Activated CD4-positive, alpha-beta memory T cell treated with anti-CD3 and anti-CD28 coated beads, Interleukin-2, amount 10 ng/mL, durations not matched to agents 7 days and 5 days (primary cell): Measurements from ENCODE around the gene SEZ6L2. TPM values are rescaled to one million over a fixed set of nuclear protein-coding genes. Genes with fewer than 3 reads are reported as not detected.
"Not testable (repeated sequence)": the region's sequence is repeated elsewhere in the genome, so short reads cannot be mapped to it uniquely, and the experiment has no call there.

ENCODE experiments used
- CTCF ChIA-PET: fragments of 350-600 bp; sonication (Branson Sonifier 250); formaldehyde crosslinking; loops from one replicate; lab custom pipeline; 2021; ENCODE audit warnings: antibody characterized with exemption, inconsistent platforms; lab: Charles Lee
- POLR2A ChIA-PET: fragments of 350-600 bp; sonication (Branson Sonifier 250); formaldehyde crosslinking; loops from one replicate; lab custom pipeline; 2021; ENCODE audit warnings: antibody characterized with exemption; lab: Charles Lee
- DNase-seq: peaks from one replicate; pipeline ENCODE4 v3.0.0-alpha.2; 2020
- H3K27ac Mint-ChIP-seq: one replicate; pipeline ENCODE4 v1.8.0; 2021; ENCODE audit warnings: mild to moderate bottlenecking, mixed read lengths
- H3K27me3 Mint-ChIP-seq: one replicate; pipeline ENCODE4 v1.8.0; 2021; ENCODE audit warnings: mixed read lengths
- H3K36me3 Mint-ChIP-seq: one replicate; pipeline ENCODE4 v1.8.0; 2021; ENCODE audit warnings: low read depth, mixed read lengths
- H3K4me1 Mint-ChIP-seq: one replicate; pipeline ENCODE4 v1.8.0; 2021; ENCODE audit warnings: mixed read lengths
- H3K4me3 Mint-ChIP-seq: one replicate; pipeline ENCODE4 v1.8.0; 2021; ENCODE audit warnings: mild to moderate bottlenecking, mixed read lengths
- H3K9me3 Mint-ChIP-seq: one replicate; pipeline ENCODE4 v1.8.0; 2021; ENCODE audit warnings: mixed read lengths
- total RNA-seq, 2 experiments: library from RNA; stranded (reverse); gene quantifications; one replicate each; pipeline ENCODE4 v1.2.3, GENCODE V29; 2021

Gene SEZ6L2
- total RNA-seq, 2 experiments from 2014 or later = 0.08 to 0.13 TPM

- POLR2A ChIA-PET = interaction anchor here (0.7 to 1.9 kb wide), 4 partner anchors 22 to 152 kb away, joined by 3 to 7 read pairs (median 4); partner anchors contain the start of gene MVP
Observed at GRCh38 chr16:29842732-29843346, 56.5 kb downstream of the SEZ6L2 start.

GRCh38 chr16:29841631-29842030 is 57.7 kb downstream of the SEZ6L2 start:
- no peaks in the 10 kb centered on the region for H3K4me1 Mint-ChIP-seq
- no peak overlapping the region for H3K27ac Mint-ChIP-seq
- DNase-seq = no peak
- CTCF ChIA-PET = no interaction called here
- POLR2A ChIA-PET = interaction anchor here (0.8 kb wide), 1 partner anchor 30 kb away, joined by 3 read pairs; no protein-coding TSS in a partner anchor
- no peak overlapping the region for H3K4me3 Mint-ChIP-seq
- no peaks in the 10 kb centered on the region for H3K27me3 Mint-ChIP-seq
- H3K9me3 Mint-ChIP-seq = no peaks in the 10 kb centered on the region
- H3K36me3 Mint-ChIP-seq = peaks cover 64% of the 10 kb centered on the region

More at GRCh38 chr16:29842732-29843346, 56.5 kb downstream of the SEZ6L2 start:
- H3K4me1 Mint-ChIP-seq = peaks cover 4% of the 10 kb centered on the region
- DNase-seq = no peak
- H3K4me3 Mint-ChIP-seq = no peak overlapping the region
- H3K9me3 Mint-ChIP-seq = no peaks in the 10 kb centered on the region
- peaks cover 61% of the 10 kb centered on the region for H3K36me3 Mint-ChIP-seq
- CTCF ChIA-PET = interaction anchor here (0.5 to 0.9 kb wide), 2 partner anchors 17 to 141 kb away, joined by 3 read pairs; no protein-coding TSS in a partner anchor
- no peak overlapping the region for H3K27ac Mint-ChIP-seq
- H3K27me3 Mint-ChIP-seq = no peaks in the 10 kb centered on the region

GRCh38 chr16:29840240-29840639 is 59.1 kb downstream of the SEZ6L2 start:
- CTCF ChIA-PET = interaction anchor here (0.7 to 2.7 kb wide), 2 partner anchors 8 to 1480 kb away, joined by 3 to 9 read pairs; no protein-coding TSS in a partner anchor
- Mint-ChIP-seq H3K4me3 (no peak overlapping the region), H3K36me3 (peaks cover 65% of the 10 kb centered on the region), H3K27ac (no peak overlapping the region), H3K4me1 (no peaks in the 10 kb centered on the region), H3K27me3 (no peaks in the 10 kb centered on the region), H3K9me3 (no peaks in the 10 kb centered on the region)
- POLR2A ChIA-PET = no interaction called here
- no peak for DNase-seq

- CTCF ChIA-PET = interaction anchor here (0.7 to 2.7 kb wide), 2 partner anchors 9 to 1480 kb away, joined by 3 to 9 read pairs; no protein-coding TSS in a partner anchor
- Mint-ChIP-seq H3K27me3 (no peaks in the 10 kb centered on the region), H3K27ac (no peak overlapping the region), H3K4me1 (no peaks in the 10 kb centered on the region), H3K36me3 (peaks cover 62% of the 10 kb centered on the region), H3K4me3 (no peak overlapping the region), H3K9me3 (no peaks in the 10 kb centered on the region)
- POLR2A ChIA-PET = interaction anchor here (1.0 kb wide), 1 partner anchor 11 kb away, joined by 3 read pairs; no protein-coding TSS in a partner anchor
- no peak for DNase-seq
Observed at GRCh38 chr16:29839822-29840221, 59.5 kb downstream of the SEZ6L2 start.

- no peaks in the 10 kb centered on the region for H3K4me1 Mint-ChIP-seq
- no peaks in the 10 kb centered on the region for H3K27me3 Mint-ChIP-seq
- CTCF ChIA-PET = interaction anchor here (2.7 kb wide), 1 partner anchor 11 kb away, joined by 9 read pairs; no protein-coding TSS in a partner anchor
- DNase-seq = no peak
- H3K27ac Mint-ChIP-seq = no peak overlapping the region
- no peaks in the 10 kb centered on the region for H3K9me3 Mint-ChIP-seq
- H3K36me3 Mint-ChIP-seq = peaks cover 65% of the 10 kb centered on the region
- H3K4me3 Mint-ChIP-seq = no peak overlapping the region
- POLR2A ChIA-PET = no interaction called here
Observed at GRCh38 chr16:29837841-29838240, 61.5 kb downstream of the SEZ6L2 start.

DNA sequence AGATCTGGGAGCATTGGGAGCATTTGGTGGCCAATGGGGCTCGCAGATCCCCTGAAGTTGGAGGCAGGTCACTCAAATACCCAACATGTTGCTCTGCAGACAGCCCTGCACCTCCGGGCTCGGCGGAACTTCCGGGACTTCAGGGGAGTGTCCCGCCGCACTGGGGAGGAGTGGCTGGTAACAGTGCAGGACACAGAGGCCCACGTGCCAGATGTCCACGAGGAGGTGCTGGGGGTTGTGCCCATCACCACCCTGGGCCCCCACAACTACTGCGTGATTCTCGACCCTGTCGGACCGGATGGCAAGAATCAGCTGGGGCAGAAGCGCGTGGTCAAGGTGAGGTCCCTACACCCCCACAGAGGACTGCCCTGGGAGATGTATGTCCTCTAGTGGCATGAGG is 62.7 kb downstream of the SEZ6L2 start:
- CTCF ChIA-PET = interaction anchor here (0.7 to 0.9 kb wide), 2 partner anchors 135 to 196 kb away, joined by 3 to 4 read pairs; no protein-coding TSS in a partner anchor
- Mint-ChIP-seq H3K9me3 (no peaks in the 10 kb centered on the region), H3K36me3 (peaks cover 65% of the 10 kb centered on the region), H3K27ac (no peak overlapping the region), H3K4me1 (no peaks in the 10 kb centered on the region), H3K4me3 (no peak overlapping the region), H3K27me3 (no peaks in the 10 kb centered on the region)
- POLR2A ChIA-PET = no interaction called here
- DNase-seq = no peak

DNA sequence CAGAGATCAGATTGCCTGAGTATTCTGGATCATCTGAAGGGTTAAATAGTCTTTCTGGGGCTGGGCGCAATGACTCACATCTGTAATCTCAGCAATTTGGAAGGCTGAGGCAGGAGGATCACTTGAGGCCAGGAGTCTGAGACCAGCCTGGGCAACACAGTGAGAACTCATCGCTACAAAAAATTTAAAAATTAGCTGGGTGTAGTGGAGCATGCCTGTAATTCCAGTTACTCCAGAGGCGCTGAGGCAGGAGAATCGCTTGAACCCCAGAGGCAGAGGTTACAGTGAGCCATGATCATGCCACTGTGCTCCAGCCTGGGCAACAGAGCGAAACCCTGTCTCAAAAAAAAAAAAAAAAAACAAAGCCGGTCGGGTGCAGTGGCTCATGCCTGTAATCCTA is 63.4 kb downstream of the SEZ6L2 start:
- POLR2A ChIA-PET = no interaction called here
- Mint-ChIP-seq H3K4me3 (no peak overlapping the region), H3K27ac (no peak overlapping the region), H3K9me3 (no peaks in the 10 kb centered on the region), H3K27me3 (no peaks in the 10 kb centered on the region), H3K4me1 (no peaks in the 10 kb centered on the region), H3K36me3 (peaks cover 64% of the 10 kb centered on the region)
- CTCF ChIA-PET = interaction anchor here (0.7 to 0.9 kb wide), 2 partner anchors 134 to 197 kb away, joined by 3 to 4 read pairs; no protein-coding TSS in a partner anchor
- DNase-seq = no peak

DNA sequence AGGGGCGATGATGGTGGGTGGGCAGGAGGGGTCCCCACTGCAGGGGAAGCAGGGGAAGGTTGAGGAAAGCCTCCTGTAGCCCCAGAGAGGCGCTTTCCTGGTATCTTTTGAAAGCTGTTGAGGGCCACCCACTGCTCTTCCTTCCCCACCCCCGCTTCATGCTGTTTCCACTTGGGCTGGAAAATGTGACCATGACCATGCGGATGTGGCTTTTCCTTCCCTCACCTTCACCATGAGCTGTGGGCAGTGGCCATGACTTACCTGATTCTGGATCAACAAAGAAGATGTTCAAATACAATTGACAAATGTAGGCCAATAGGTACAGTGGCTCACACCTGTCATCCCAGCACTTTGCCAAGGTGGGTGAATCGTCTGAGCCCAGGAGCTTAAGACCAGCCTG is 65.3 kb downstream of the SEZ6L2 start:
- Mint-ChIP-seq H3K4me3 (no peak overlapping the region), H3K9me3 (no peaks in the 10 kb centered on the region), H3K27ac (no peak overlapping the region), H3K36me3 (peaks cover 57% of the 10 kb centered on the region), H3K4me1 (peaks cover 2% of the 10 kb centered on the region), H3K27me3 (no peaks in the 10 kb centered on the region)
- ChIA-PET POLR2A (interaction anchor here (1.3 kb wide), 2 partner anchors 18 to 26 kb away, joined by 4 to 5 read pairs; no protein-coding TSS in a partner anchor), CTCF (interaction anchor here (0.6 to 3.0 kb wide), 3 partner anchors 14 to 197 kb away, joined by 3 to 24 read pairs (median 3); no protein-coding TSS in a partner anchor)
- no peak for DNase-seq

GRCh38 chr16:29833219-29833618 is 66.1 kb downstream of the SEZ6L2 start:
- H3K4me3 Mint-ChIP-seq, DNase-seq, H3K4me1 Mint-ChIP-seq, H3K9me3 Mint-ChIP-seq, POLR2A ChIA-PET, H3K27me3 Mint-ChIP-seq, H3K27ac Mint-ChIP-seq: not testable (repeated sequence)
- H3K36me3 Mint-ChIP-seq = peaks cover 56% of the 10 kb centered on the region
- CTCF ChIA-PET = interaction anchor here (3.0 kb wide), 1 partner anchor 15 kb away, joined by 24 read pairs; no protein-coding TSS in a partner anchor

GRCh38 chr16:29831490-29831889 is 67.9 kb downstream of the SEZ6L2 start:
- no peaks in the 10 kb centered on the region for H3K9me3 Mint-ChIP-seq

DNA sequence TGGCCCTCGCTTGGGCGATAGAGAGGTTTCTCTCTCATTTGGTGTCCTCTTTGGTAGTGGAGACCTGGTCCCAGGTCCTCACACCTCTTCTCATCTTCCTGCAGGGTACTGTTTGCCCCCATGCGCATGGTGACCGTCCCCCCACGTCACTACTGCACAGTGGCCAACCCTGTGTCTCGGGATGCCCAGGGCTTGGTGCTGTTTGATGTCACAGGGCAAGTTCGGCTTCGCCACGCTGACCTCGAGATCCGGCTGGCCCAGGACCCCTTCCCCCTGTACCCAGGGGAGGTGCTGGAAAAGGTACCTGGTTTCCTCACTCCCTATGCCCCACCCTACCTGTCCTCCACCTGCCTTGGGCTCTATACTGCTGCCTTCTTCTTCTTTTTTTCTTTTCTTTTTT is 68.6 kb downstream of the SEZ6L2 start:
- H3K27ac Mint-ChIP-seq = no peak overlapping the region
- H3K4me1 Mint-ChIP-seq = peaks cover 22% of the 10 kb centered on the region
- CTCF ChIA-PET = no interaction called here
- peaks cover 43% of the 10 kb centered on the region for H3K36me3 Mint-ChIP-seq
- POLR2A ChIA-PET = no interaction called here
- no peaks in the 10 kb centered on the region for H3K27me3 Mint-ChIP-seq
- no peak for DNase-seq
- no peak overlapping the region for H3K4me3 Mint-ChIP-seq
- H3K9me3 Mint-ChIP-seq = no peaks in the 10 kb centered on the region

More at GRCh38 chr16:29831490-29831889, 67.9 kb downstream of the SEZ6L2 start:
- no peak for DNase-seq
- CTCF ChIA-PET = no interaction called here
- Mint-ChIP-seq H3K4me3 (no peak overlapping the region), H3K4me1 (peaks cover 16% of the 10 kb centered on the region), H3K27ac (no peak overlapping the region), H3K36me3 (peaks cover 49% of the 10 kb centered on the region), H3K27me3 (no peaks in the 10 kb centered on the region)
- POLR2A ChIA-PET = no interaction called here

DNA sequence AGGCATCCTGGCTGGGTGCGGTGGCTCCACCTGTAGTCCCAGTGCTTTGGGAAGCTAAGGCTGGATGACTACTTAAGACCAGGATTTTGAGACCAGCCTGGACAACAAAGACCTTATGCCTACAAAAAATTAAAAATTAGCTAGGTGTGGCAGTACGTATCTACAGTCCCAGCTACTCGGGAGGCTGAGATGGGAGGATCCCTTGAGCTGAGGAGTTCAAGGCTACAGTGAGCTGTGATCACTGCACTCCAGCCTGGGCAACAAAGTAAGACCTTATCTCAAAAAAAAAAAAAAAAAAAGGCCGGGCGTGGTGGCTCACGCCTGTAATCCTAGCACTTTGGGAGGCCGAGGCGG is 73.0 kb downstream of the SEZ6L2 start:
- no peak overlapping the region for H3K27ac Mint-ChIP-seq
- no peaks in the 10 kb centered on the region for H3K27me3 Mint-ChIP-seq
- no peak overlapping the region for H3K4me3 Mint-ChIP-seq
- H3K9me3 Mint-ChIP-seq = no peaks in the 10 kb centered on the region
- no peak for DNase-seq
- ChIA-PET POLR2A (interaction anchor here (0.8 to 3.3 kb wide), 8 partner anchors 10 to 135 kb away, joined by 3 to 17 read pairs (median 4); partner anchors contain the start of genes KCTD13, MAZ and PAGR1), CTCF (interaction anchor here (0.6 to 3.4 kb wide), 10 partner anchors 8 to 125 kb away, joined by 3 to 12 read pairs (median 4); partner anchors contain the start of genes KIF22 and PAGR1)
- peaks cover 58% of the 10 kb centered on the region for H3K4me1 Mint-ChIP-seq
- peaks cover 33% of the 10 kb centered on the region for H3K36me3 Mint-ChIP-seq
